ENCODE measurements around the gene FUT7. TPM values are rescaled to one million over a fixed set of nuclear protein-coding genes. Genes with fewer than 3 reads are reported as not detected.

FUT7 gene
- total and polyA plus RNA-seq, 9 of the 15 experiments (the other 6 are each of a cell fraction or from before 2014, with no cell fraction given), result not detected

DNA sequence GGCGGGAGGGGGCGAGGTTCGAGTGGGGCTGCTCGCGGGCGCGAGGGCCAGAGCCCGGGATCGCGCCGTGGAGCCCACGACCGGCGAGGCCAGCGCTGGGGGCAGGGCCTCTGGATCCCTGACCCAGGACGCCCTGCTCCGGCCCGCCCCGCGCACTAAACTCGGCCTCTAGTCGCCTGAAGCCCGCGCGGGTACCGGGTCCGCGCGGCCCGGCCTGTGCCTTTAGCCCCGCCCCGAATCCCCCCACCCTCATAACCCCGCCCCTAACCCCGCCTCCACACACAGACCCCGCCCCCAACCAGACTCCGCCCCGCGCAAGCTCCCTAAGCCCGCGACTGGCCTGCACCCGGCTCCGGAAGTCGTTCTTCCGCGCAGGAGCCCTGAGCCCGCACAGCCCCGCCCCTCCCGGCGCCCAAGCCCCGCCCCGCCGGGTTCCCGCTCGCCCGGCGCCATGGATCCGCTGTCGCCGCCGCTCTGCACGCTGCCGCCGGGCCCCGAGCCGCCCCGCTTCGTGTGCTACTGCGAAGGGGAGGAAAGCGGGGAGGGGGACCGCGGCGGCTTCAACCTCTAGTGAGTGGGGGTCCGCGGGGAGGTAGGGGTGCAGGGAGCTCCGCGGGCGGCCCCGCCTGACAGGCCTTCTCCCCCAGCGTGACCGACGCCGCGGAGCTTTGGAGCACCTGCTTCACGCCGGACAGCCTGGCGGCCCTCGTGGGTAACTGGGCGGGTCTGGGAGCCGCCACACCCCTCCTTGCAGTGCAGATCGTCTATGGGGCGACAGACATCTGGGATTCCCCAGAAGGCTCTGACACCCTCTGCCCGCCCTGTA, 39.7 kb downstream of the FUT7 start, which contains the start of gene PAXX (continued):
- TF ChIP-seq, protein P1, sequence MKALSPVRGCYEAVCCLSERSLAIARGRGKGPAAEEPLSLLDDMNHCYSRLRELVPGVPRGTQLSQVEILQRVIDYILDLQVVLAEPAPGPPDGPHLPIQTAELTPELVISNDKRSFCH (CRISPR knock-in tag; IDR thresholded peaks at IDR 0.05), result no peak
- TF ChIP-seq, protein P1 (tag; IDR thresholded peaks at IDR 0.05), result 0 out of 2 replicates have a peak, but pooled peaks have one; percentile 31
- TF ChIP-seq MEF2A (IDR thresholded peaks at IDR 0.05; ENCODE audit: control insufficient read depth, low read depth, low read length) (no peak), NFRKB (IDR thresholded peaks at IDR 0.05; ENCODE audit: low read depth) (no peak), SMARCA4 (IDR thresholded peaks at IDR 0.05) (no peak), HMG20B (CRISPR knock-in tag; IDR thresholded peaks at IDR 0.05) (no peak), FOXM1 (IDR thresholded peaks at IDR 0.05; ENCODE audit: low read depth) (no peak), FOXM1 (CRISPR knock-in tag; IDR thresholded peaks at IDR 0.05; ENCODE audit: low read depth) (0 out of 2 replicates have a peak, but pooled peaks have one; percentile 46), DDX20 (tag; IDR thresholded peaks at IDR 0.05; ENCODE audit: low read depth) (no peak), XRCC4 (IDR thresholded peaks at IDR 0.05; ENCODE audit: extremely low read depth, insufficient read depth, insufficient read length) (no peak), YY1 (IDR thresholded peaks at IDR 0.05; ENCODE audit: borderline replicate concordance in 1 of 3, control insufficient read depth in 1 of 3, extremely low read depth in 1 of 3, insufficient read depth in 3 of 3, insufficient read length in 1 of 3, insufficient replicate concordance in 2 of 3, low read depth in 1 of 3, low read length in 2 of 3) (peak in 2 of 3 experiments; percentile 83 to 88), TAF1 (IDR thresholded peaks at IDR 0.05; ENCODE audit: control insufficient read depth, extremely low read depth, insufficient read depth, low read length, severe bottlenecking) (peak; percentile 75), BCOR (IDR thresholded peaks at IDR 0.05) (no peak), BMI1 (IDR thresholded peaks at IDR 0.05; ENCODE audit: low read length) (no peak), HDGF (IDR thresholded peaks at IDR 0.05) (no peak), ATF2 (CRISPR knock-in tag; IDR thresholded peaks at IDR 0.05) (no peak), CEBPG (CRISPR knock-in tag; IDR thresholded peaks at IDR 0.05) (no peak), CEBPG (tag; conservative IDR thresholded peaks at IDR 0.05 in 1 of 2, IDR thresholded peaks at IDR 0.05 in 1 of 2) (no peak), SRF (CRISPR knock-in tag; IDR thresholded peaks at IDR 0.05) (no peak)
- TF ChIP-seq, protein P2, sequence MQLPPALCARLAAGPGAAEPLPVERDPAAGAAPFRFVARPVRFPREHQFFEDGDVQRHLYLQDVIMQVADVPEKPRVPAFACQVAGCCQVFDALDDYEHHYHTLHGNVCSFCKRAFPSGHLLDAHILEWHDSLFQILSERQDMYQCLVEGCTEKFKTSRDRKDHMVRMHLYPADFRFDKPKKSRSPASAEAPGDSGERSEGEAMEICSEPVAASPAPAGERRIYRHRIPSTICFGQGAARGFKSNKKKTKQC (CRISPR knock-in tag; IDR thresholded peaks at IDR 0.05), result peak; percentile 79; the same call in 1 of the 2 replicates
- TF ChIP-seq, protein P3, sequence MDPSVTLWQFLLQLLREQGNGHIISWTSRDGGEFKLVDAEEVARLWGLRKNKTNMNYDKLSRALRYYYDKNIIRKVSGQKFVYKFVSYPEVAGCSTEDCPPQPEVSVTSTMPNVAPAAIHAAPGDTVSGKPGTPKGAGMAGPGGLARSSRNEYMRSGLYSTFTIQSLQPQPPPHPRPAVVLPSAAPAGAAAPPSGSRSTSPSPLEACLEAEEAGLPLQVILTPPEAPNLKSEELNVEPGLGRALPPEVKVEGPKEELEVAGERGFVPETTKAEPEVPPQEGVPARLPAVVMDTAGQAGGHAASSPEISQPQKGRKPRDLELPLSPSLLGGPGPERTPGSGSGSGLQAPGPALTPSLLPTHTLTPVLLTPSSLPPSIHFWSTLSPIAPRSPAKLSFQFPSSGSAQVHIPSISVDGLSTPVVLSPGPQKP (CRISPR knock-in tag; IDR thresholded peaks at IDR 0.05), result no peak
- TF ChIP-seq, protein P4, sequence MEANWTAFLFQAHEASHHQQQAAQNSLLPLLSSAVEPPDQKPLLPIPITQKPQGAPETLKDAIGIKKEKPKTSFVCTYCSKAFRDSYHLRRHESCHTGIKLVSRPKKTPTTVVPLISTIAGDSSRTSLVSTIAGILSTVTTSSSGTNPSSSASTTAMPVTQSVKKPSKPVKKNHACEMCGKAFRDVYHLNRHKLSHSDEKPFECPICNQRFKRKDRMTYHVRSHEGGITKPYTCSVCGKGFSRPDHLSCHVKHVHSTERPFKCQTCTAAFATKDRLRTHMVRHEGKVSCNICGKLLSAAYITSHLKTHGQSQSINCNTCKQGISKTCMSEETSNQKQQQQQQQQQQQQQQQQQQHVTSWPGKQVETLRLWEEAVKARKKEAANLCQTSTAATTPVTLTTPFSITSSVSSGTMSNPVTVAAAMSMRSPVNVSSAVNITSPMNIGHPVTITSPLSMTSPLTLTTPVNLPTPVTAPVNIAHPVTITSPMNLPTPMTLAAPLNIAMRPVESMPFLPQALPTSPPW (CRISPR knock-in tag; IDR thresholded peaks at IDR 0.05), result peak; percentile 80
